Skeletal muscle cell (primary cell): ENCODE measurements around the gene GTF3C2.
"Not testable (repeated sequence)": the region's sequence is repeated elsewhere in the genome, so short reads cannot be mapped to it uniquely, and the experiment has no call there.

ENCODE experiments used
- DNase-seq: peaks from one replicate; pipeline ENCODE4 v3.0.0-alpha.2; 2010; ENCODE audit warnings: low read depth
- H3K4me3 ChIP-seq: 2 replicates; pipeline ENCODE4 v1.5.1; 2011; ENCODE audit warnings: low read depth, mild to moderate bottlenecking, control low read depth, low read length, moderate library complexity

GTF3C2 gene

DNA sequence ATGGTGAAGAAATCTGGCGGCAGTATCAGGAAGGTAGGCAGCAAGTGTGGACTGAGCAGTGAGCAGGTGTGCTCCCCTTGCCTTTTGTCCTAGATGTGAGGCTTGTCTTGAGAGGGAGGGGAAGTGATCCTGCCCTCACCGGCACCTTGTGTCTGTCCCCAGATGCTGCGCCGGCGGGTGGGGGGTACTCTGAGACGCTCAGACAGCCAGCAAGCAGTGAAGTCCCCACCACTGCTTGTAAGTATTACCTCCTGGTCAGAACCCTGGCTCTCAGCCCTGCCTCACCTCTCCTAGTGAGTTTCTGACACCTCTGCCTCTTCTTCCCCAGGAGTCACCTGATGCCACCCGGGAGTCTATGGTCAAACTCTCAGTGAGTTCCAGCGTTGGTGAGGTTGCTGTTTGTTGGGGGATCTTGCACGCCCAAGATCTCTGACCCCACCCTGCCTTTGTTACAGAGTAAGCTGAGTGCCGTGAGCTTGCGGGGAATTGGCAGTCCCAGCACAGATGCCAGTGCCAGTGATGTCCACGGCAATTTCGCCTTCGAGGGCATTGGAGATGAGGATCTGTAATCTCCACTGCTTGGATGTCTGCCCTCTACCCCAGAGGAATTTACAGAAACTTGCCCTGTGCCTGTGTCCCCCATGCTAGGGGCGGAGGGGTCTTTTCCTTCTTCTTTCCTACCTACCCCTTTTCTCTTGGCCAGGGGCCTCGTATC is 19.7 kb upstream of the GTF3C2 start:
- DNase-seq, result no peak
- no peak overlapping the region for H3K4me3 ChIP-seq

DNA sequence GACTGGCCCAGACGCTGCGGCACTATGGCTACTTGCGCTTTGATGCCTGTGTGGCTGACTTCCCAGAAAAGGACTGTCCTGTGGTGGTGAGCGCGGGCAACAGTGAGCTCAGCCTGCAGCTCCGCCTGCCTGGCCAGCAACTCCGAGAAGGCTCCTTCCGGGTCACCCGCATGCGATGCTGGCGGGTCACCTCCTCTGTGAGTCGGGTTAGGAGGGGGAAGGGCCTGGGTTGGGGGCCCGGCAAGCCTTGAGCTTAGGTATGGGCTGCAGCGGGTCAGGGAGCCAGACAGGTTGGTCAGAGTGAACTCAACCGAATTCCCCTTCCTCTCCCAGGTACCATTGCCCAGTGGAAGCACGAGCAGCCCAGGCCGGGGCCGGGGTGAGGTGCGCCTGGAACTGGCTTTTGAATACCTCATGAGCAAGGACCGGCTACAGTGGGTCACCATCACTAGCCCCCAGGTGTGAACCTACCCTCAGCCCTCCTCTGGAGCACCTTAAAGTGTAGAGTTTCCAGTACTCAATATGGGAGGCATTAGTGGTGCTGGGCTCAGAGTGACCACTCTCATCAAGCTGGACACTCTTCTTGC is 19.0 kb upstream of the GTF3C2 start:
- no peak for DNase-seq
- H3K4me3 ChIP-seq, result no peak overlapping the region

DNA sequence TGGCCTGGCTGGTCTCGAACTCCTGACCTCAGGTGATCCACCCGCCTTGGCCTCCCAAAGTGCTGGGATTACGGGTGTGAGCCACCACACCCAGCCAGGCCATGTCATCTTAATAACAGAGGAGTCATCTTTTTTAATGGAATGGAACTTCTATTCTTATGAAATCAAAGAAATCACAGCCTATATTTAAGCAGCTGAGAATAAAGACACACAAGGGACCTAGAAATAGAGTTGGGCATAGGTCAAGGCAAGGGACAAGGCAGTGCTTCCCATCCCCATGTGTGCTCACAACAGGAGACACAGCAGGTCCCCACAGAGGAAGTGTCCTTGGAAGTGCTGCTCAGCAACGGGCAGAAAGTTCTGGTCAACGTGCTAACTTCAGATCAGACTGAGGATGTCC is 17.0 kb upstream of the GTF3C2 start:
- H3K4me3 ChIP-seq, result no peak overlapping the region
- DNase-seq, result no peak

DNA sequence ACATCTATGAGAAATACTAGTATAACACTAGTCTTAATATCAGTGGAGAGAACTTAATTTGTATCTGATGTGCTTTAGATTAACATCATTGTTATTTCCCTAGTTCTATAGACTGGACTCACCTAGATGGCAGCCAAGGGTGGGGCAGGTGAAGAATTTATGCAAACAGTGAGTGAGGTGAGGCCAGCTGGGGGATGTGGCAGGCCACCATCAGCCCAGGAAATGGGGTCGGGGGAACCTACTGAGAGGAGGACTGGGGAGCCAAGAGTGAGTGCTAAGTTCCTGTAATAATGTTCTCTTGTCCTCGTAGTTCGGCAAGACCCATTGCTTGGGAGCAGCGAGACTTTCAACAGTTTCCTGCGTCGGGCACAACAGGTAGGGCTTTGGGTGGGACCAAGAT is 16.4 kb upstream of the GTF3C2 start:
- H3K4me3 ChIP-seq, result no peak overlapping the region
- no peak for DNase-seq

DNA sequence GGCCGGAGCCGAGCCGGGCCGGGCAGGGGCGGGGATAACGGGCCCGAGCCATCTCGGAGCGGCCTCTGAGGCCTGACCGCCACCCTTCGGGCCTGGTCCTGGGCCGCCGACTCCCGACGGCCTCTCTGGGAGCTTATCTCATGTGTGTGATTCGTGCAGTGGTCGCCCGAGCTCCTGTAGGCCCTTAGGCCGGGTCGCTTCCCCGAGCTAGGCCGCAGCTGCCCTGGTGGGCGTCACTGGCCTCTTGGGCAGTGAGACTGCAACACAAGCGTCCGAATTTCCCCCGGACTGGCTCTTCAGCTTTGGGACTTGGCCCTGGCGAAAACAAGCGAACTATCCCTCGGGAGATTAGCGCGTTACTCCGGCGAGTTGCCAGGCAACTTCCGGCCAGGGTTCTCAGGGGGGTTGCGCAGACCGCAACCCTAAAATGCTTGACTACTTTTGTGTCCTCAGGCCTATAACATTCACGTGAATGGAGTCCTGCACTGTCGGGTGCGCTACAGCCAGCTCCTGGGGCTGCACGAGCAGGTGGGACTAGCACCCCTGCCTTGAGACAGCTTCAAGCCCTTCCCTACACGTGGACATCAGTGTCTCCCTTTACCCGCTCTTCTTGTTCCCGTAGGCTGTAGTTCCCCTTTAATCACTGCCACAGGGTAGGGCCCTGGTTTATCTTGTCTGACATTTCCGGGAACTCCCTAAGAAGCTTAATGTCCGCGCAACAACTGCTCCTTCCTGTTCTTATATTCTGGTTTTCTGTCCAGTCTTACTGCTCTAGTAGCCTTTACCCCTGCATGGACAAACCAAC is 14.5 kb upstream of the GTF3C2 start:
- DNase-seq, result no peak
- peak overlapping the region; percentile 83 for H3K4me3 ChIP-seq

DNA sequence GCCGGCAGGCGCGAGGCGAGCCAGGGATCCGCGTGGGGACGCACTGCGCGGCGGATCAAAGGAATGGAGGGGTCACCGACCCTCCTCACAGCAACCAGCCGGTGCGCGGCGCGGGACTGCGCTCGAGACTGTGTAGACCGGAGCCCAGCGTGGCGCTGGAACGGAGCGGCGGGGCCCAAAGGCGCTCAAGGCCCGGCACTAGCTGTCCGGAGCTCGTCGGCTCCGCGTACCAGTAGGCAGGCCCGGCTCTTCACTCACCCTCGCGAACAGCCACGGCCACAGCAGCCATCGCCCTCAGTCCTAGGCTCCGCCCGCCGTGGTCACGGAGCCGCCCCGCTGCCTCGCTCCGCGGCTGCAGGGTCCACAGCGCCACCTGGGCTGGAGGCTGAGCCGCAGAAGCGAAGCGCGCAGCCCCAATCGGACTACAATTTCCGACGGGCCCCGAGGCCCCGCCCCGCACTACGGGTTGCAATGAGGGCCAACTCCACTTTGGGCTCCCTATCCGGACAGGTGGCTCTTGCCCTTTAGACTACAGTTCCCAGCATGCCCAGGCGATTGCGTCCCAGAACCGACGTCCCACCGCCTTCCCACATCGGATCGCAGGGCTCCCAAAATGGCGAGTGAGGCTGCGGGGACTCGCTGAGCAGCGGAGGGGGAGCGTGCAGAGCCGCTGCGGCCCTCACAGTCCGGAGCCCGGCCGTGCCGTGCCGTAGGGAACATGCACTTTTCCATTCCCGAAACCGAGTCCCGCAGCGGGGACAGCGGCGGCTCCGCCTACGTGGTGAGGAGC is 13.7 kb upstream of the GTF3C2 start, which contains the start of the genes EIF2B4 and SNX17:
EIF2B4 (minus strand) TSS at position 313 of the 790 bp plus-strand sequence; CDS start at position 289, 24 bp downstream.
SNX17 (plus strand) TSS at position 591 of the 790 bp plus-strand sequence; CDS start at position 719, 128 bp downstream.
- H3K4me3 ChIP-seq, result peak within 1 kb of the TSS; percentile 83
- DNase-seq, result peak; percentile 98

DNA sequence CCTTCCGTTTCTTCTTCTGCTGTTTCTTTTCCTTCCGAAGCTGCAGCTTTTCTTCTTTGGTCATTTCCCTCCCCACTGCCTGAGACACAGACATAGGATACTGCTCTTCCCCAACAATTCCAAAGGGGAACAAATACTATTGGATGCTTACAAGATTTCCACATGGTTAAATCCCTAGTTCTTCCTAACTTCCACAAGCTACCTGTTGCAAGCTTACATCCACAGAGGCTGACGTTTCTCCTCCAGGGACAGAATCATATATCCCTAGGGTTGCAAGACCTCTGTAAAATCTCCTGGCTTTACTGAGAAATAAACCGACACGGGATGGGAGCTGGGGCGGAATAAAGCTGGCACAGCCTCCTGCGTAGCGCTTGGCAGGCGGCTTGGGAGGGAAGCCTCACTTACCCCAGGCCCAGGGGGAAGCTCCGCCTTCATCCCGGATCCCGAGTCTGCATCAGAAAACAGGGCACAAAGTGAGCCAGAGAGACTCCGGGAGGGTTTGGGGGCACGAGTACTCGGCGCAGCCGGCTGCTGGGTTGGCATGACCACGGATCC is 13.0 kb upstream of the GTF3C2 start:
- H3K4me3 ChIP-seq, result peak overlapping the region; percentile 83
- no peak for DNase-seq

DNA sequence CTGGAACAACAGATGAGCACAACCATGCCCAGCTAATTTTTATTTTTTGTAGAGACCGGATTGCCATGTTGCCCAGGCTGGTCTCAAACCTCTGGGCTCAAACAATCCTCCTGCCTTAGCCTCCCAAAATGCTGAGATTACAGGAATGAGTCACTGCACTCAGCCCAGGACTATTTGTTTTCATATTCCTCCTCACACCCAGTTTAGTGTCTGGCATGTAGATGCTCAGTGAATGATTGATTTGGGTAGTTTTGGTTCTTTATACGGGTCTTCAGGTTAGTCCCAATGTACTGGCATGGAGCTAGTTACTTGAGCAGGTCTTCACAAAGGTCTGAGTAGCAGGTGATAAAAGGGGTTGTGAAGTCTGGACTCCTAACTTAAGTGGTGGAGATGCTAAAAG is 7.4 kb upstream of the GTF3C2 start:
- no peak overlapping the region for H3K4me3 ChIP-seq
- no peak for DNase-seq

DNA sequence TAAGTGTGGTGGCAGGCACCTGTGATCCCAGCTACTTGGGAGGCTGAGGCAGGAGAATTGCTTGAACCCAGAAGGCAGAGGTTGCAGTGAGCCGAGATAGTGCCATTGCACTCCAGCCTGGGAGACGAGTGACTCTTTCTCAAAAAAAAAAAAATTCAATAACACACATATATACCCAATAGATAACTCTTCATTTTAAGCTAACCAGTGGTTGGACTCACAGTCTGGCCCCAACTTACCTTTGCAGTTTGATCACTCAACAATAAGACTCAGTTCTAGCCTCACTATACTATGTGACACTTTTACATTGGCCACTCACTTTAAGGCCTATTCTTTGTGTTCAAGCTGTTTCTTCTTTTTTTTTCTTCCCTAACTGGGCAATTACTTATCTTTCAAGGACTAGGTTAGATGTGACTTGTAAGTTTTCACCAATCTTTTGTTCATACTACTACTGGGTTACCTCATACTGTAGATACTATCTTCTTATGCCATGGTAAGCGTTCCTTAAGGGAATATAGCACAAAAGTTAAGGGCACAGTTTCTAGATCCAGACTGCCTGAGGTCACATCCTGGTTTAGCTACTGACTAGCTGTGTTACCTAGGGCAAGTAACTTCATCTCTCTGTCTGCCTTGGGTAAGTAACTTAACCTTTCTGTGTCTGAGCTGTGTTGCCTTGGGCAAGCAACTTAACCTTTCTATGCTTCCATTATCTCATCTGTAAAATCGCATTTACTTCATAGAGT is 6.3 kb upstream of the GTF3C2 start:
- DNase-seq, result no peak
- no peak overlapping the region for H3K4me3 ChIP-seq

DNA sequence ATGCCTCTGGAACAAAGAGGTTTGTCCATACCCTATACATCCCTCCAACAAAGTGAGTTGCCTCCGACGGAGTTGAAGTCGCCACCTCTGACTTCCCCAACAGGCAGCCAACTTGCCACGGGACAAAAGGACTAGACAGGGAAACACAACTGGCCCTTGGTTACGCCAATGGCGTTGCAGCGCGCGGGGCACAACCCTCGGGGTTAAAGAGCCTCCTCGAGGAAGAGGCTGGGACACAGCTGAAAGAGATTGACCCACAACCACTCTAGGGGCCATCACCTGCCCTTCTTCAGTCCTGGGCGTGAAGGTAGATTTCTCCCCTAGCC is 545 bp downstream of the GTF3C2 start:
- peak overlapping the region; percentile 99 for H3K4me3 ChIP-seq
- no peak for DNase-seq

DNA sequence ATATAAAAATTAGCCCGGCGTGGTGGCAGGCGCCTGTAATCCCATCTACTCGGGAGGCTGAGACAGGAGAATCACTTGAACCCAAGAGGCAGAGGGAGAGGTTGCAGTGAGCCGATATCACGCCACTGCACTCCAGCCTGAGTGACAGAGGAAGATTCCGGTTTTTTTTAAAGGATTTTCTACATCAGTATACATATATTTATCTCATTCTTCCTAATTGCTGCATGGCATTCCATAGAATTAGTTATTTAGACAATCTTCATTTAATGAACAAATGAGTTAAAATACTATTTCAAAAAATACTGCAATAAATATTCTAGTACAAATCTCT is 2.0 kb downstream of the GTF3C2 start:
- DNase-seq, result no peak
- H3K4me3 ChIP-seq, result no peak overlapping the region

DNA sequence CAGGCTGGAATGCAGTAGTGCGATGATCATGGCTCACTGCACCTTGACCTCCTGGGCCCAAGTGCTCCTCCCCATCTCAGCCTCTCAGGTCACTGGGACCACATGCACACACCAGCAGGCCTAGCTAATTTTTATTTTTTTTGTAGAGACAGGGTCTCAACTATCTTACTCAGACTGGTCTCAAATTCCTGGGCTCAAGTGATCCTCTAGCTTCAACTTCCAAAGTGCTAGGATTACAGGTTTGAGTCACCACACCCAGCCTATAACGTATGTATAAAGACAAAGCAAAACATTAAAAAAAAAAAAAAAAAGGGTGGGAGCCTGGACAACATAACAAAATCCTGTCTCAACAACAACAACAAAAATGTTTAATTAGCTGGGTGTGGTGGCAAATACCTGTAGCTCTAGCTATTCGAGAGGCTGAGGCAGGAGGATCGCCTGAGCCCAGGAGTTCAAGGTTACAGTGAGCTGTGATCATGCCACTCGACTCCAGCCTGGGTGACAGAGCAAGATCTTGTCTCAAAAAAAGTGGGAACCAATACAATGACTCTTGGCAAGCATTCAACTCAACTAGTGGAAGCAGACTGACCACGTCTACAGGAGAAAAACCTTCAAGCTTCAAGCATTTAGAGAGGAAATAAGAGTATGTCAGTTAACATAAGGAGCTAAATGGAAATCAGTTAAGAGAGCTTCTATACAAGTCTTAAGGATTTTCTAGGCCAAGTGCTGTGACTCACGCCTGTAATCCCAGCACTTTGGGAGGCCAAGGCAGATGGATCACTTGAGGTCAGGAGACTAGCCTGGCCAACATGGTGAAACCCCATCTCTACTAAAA is 2.6 kb downstream of the GTF3C2 start:
- peak; percentile 7 for DNase-seq
- no peak overlapping the region for H3K4me3 ChIP-seq

DNA sequence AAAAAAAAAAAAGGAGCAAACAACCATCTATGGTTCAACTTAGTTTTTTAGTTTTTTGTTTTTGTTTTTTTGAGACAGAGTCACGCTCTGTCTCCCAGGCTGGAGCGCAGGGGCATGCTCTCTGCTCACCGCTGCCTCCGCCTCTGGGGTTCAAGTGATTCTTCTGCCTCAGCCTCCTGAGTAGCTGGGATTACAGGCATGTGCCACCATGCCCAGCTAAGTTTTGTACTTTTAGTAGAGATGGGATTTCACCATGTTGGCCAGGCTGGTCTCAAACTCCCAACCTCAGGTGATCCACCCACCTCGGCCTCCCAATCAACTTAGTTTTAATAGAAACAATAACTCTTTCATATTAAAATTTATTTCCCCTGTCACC is 3.2 kb downstream of the GTF3C2 start:
- not testable (repeated sequence) for DNase-seq, H3K4me3 ChIP-seq

DNA sequence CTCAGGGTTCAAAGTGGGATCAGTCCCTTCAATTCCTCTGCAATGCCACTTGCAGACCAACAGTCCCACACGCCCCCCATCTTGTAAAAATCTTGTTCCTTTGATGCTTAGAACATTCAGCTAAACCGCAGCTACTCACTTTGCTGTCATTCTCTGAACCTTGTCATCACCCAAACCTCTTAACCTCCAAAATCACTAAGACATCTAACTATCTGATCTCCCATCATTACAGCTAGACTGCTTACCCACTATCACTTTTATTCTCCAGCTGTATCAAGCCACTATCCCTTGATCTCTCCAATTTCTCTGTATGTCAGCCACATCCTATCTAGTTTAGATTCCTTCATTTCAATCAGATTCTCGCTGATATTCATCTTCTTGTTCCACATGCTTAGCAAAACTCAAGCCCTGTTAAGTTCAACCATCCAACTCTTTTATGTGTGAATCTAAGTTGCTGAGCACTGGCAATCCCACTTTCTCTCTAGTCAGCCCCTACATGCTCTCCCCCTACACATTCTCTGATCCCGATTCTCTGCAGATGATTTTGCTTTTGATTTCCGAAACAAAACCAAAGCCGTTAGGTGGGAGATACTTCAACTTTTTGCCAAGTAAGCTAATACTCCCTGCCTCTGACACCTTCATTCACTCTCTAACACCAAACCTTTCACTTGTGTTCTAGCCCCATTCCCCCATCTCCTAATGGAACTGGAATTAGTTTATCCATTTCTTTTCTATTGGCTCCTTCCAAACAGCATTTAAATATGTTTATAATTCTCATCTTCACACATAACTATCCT is 4.6 kb downstream of the GTF3C2 start:
- DNase-seq, result no peak

DNA sequence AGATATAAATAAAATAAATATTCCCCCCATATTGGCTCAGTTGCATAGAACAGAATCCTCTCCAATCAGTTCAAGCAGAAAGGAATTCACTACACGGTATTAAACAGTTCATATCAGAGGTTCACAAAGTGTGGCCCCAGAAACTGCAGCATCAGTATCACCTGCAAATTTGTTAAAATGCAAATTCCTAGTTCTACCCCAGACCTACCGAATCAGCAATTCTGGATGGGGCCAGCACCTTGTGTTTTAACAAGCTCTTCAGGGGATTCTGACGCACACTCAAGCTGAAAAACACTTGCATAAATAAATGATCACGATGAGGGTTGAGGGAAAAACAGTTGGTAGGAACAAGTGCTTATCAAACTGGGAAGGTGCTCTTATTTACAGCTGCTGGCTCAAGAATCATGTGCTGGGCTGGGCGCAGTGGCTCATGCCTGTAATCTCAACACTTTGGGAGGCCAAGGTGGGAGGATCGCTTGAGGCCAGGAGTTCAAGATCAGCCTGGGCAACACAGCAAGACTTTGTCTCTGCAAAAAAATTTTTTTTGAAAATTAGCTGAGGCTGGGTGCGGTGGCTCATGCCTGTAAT is 6.4 kb downstream of the GTF3C2 start:
- H3K4me3 ChIP-seq, result no peak overlapping the region
- no peak for DNase-seq

More for the DNA sequence above, 4.6 kb downstream of the GTF3C2 start:
- no peak overlapping the region for H3K4me3 ChIP-seq

DNA sequence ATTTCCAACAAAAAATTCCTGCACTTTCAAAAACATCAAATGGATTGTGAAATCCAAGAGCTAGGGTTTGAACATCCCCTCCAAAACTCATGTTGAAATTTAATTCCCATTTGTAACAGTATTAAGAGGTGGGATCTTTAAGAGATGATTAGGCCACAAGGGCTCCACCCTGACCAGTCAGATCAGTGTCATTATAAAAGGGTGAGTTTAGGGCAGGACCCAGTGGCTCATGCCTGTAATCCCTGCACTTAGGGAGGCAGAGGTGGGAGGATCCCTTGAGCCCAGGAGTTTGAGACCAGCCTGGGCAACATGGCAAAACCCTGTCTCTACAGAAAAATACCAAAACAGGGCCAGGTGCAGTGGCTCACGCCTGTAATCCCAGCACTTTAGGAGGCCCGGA is 8.9 kb downstream of the GTF3C2 start:
- no peak overlapping the region for H3K4me3 ChIP-seq
- DNase-seq, result no peak

DNA sequence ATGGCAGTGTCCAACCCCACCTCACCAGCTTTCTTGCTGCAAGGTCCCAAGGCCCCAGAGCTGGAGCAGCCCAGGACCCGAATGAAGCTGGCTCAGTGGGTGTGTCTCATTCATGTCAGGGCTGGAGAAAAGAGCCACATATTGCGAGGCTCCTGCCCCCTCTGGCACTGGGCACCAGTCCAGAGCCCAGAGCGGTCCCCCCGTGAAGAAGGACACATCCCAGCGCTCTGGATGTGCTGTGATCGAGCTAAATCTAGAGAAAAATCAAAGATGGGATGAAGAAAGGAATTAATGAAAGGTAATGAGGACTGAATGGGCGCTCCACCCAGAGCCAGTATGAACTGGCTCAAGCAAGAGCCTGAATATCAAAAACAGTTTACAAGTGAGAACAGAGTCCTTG is 20.4 kb downstream of the GTF3C2 start:
- DNase-seq, result no peak
- no peak overlapping the region for H3K4me3 ChIP-seq
